Anterior cingulate cortex (tissue), 58 donors: ENCODE results near the gene FBXO10.
"Not testable (repeated sequence)": the region's sequence is repeated elsewhere in the genome, so short reads cannot be mapped to it uniquely, and the experiment has no call there.

Experiments
- DNase-seq, 58 donors: peaks; one replicate each; lab custom pipeline; 2025; lab: John Stamatoyannopoulos, UW

FBXO10 gene, protein sequence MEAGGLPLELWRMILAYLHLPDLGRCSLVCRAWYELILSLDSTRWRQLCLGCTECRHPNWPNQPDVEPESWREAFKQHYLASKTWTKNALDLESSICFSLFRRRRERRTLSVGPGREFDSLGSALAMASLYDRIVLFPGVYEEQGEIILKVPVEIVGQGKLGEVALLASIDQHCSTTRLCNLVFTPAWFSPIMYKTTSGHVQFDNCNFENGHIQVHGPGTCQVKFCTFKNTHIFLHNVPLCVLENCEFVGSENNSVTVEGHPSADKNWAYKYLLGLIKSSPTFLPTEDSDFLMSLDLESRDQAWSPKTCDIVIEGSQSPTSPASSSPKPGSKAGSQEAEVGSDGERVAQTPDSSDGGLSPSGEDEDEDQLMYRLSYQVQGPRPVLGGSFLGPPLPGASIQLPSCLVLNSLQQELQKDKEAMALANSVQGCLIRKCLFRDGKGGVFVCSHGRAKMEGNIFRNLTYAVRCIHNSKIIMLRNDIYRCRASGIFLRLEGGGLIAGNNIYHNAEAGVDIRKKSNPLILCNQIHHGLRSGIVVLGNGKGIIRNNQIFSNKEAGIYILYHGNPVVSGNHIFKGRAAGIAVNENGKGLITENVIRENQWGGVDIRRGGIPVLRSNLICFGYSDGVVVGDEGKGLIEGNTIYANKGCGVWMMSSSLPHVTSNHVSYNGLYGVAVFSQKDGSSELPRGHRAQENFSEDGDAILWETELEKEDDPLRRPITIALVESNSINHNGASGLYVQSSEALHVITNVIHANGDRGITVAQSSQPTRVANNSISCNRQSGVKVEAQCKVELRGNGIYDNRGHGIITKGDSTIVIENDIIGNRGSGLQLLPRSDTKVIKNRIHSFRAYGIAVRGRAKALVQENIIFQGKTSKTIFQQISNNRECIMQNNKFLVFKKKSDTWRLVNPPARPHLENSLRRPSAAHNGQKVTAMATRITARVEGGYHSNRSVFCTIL

DNA sequence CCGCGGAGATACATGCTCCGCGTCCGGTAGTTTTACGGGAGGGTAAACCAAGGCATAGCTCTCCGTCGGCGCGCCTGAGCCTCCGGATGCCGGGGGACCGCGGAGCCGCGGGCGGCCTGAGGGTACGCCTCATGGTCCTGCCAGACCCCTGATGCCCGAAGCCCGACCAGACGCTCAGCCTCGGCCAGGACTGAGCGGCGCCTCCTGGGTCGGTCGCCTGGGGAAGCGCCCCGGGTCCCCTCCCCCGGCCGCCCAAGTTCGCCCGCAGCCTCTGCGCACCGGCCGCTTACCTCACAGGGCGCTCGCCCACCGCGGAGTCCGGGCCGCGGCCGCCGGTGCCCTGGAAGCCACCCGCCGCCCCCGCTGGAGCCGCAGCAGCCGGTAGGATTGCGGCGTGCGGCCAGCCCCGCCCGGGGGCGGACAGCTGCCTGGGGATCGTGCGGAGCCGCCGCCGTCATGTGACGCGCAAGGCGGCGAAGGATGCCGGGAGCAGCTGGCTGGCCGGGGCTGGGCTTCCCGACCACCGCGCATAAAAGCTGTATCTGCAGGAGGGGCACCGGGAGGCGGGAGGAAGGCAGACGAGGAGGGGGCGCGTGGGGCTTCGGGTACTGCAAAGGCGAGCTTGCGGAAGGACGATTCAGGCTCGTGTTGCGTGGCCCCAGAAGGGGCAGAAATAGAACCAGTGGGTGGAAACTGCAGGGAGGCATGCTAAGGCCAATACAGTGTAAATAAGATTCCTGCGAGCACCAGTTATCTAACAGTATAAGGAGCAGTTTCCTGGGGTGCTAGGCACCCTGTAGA, at the start of gene FBXO10:
Gene FBXO10 (minus strand): TSS at position 460 of the 801 bp plus-strand sequence. CDS start 34,612 bp downstream, outside the sequence.
- DNase-seq, result peak in 56 of 58 donors; percentile 16 to 80 (median 64)

DNA sequence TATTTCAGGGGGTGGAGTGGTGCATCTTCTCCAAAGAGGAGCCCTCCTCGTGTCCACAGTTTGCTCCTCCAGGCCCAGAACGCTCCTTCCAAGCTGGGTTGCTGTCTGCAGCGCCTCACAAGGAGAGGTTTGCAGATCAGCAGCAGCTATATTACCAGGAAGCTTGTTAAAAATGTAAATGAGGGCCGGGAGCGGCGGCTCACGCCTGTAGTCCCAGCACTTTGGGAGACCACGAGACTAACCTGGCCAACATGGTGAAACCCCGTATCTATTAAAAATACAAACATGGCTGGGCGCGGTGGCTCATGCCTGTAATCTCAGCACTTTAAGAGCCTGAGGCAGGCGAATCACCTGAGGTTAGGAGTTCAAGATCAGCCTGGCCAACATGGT, 49.6 kb upstream of the FBXO10 start:
- no peak for DNase-seq

DNA sequence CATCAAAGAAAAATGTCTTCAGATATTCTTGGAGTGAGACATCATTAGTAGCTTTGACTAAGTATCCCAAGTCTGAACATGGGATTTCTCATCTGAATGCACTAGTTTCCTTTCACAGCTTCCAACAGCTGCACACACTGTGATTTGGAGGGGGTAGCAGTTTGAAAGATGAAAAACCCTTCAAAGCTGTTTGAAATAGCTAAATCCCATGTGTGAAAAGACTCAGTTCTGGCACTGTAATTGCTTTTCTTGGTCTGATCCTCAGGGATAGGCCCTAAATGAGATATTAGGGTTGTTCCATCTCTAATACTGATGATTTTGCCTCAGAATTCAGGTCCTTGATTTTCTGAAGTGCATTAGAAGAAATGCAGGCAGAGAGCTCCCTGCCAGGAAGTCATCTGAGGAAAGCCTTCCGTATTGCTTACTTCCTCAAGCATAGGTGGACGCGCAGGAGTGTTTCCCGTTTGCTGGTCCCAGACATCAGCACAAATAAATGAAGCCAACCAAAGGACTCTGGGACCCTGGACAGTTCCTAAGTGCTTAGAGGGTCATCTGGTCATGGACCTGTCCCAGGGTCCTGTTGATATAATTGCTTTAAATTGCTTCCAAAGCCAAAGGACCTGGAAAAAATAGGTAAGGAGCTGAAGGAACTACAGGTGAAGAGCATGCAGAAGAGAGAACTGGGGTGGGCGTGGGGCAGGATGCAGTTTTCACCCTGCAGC, 49.0 kb upstream of the FBXO10 start:
- DNase-seq, result no peak

DNA sequence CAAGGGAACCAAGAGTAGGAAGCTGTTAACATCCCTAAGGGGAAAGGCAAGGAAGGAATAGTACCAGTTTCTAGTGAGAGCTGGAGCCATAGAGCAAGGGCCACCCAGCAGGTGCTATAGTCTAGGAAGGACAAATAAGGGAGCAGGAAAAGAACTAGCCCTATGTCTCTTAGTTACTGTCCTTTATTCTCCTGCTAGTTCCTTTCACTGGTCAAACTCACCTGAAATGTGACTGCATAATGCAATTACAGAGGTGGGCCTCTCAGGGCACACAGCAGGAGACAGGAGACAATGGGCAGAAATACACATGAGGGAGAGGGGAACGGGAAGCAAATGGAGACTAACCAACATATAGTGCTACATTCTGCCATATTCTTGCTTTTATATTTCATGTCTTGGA, 47.9 kb upstream of the FBXO10 start:
- no peak for DNase-seq

DNA sequence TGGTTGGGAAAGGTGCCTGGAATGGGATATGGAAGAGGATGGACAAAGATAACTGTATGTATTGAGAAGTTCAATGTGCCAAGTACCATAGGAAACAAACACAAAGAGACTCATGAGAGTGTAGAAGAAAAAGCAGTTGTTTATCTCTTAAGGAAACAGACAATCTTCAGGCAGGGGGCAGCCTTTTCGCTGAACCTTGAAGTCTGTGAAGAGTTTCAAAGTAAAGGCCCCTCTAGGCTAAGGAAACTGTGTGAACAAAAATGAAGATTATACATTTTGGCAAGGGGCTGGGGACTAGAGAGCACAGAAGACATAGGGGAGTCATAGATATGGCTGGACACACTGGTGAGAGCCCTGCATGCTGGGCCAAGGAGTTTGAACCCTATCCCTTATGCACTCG, 47.1 kb upstream of the FBXO10 start:
- DNase-seq, result no peak

DNA sequence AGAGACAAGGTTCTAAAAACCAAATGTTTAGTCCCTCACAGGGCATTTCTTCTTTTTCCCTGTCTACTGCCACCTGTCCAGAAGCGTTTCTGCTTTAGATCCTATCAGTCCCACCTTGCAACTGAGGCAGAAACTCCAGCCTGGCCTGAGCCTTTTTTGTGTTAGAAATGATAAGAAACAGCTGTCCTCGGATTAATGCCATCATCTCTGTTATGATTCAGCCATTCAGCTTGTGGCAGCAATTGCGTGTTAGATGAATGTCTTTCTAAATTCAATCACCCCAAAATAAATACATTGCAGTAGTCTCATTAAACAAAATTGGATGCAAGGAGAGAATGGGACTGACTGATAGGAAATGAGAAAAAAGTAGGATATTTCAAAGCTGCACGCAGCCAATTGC, 46.3 kb upstream of the FBXO10 start:
- DNase-seq, result no peak

DNA sequence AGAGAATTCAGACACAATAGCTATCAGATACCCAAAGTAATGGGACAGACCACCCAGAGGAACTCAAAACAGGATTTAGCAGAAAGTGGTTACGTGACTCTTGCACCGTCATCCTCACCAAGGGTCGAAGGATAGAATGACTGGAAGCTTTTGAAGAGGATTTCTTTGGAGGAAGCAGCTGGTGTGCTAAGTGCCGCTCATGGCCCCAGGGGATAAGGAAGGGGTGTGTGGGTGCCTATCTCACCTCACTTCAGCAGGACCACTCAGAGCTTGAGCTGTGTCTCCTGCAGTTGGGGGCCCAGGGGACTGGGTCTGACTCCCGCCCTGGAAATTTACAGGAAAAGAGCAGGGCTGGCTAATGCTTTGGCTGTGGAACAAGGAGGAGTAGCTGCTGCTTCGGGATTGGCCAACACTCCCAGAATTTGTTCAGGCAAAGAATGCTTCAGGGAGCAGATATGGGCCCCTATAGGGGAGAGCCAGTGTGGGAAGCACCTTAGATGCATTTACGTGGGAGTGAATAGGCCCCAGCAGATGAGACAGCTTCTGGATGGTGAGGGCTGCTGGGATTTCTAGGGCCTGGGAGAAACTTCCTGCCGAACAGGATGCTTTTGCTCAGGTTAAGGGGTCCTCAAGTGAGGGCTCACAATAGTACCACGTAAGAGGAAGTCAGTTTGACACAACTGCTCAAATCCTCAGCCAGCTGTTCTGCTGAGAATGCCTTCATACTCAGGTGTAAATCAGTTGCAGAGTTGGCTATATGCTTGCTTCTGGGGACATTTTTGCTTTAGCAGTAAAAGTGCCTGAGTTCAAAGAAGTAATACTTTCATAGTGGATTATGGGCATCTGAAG, 45.3 kb upstream of the FBXO10 start:
- DNase-seq, result no peak

DNA sequence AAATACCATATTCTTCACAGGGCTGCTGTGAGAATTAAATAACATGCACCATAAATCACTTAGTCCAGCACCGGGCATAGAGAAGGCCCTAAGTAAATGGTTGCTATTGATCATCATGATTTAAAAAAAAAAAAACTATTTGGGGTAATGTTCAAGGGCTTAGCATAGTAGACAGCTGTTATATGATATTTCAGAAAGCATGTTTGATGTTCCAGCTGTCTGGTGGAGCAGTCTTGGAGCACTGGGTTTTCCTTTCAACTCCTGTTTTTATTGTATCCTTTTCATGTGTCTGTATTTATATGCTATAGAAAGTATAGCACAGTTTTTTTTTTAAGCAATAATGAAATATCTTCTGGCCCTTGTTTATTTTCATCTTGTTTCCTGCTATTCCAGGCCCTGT, 44.2 kb upstream of the FBXO10 start:
- no peak for DNase-seq

DNA sequence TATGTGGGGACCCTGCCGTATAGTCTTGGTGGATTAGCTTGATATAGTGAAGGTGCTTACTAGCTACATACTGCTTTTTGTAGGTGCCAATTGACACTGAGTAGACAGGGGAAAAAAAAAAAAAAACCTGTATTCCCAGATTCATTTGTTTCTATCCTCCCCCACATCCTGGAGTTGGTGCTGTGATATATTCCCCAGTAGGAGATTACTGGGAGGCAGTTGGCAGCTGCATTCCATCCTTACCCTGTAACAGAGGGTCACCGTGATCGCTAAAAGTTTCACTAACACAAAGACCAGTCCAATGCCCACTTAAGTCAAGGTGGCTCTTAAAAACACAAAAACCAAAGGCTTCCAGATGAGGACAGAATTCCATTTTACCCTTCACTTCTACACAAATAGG, 43.6 kb upstream of the FBXO10 start:
- DNase-seq, result no peak

DNA sequence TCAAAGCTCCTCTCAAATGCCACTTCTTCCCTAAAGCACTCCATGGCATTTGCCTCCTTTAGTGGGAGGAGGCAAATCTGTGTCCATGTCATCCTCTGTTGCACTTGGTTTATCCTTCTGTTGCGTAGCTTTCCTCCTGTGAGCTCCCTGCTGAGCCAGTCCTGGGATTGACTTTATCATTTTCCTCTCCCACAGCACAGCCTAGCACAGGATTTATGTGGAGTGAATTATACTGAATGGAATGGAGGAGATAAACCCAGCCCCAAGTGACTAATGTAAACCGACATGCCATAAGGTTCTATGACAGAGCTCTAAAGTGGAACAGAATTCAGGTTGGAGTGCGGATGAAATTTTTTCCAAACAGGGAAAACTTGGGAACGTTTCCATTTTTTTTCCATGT, 42.6 kb upstream of the FBXO10 start:
- DNase-seq, result no peak

DNA sequence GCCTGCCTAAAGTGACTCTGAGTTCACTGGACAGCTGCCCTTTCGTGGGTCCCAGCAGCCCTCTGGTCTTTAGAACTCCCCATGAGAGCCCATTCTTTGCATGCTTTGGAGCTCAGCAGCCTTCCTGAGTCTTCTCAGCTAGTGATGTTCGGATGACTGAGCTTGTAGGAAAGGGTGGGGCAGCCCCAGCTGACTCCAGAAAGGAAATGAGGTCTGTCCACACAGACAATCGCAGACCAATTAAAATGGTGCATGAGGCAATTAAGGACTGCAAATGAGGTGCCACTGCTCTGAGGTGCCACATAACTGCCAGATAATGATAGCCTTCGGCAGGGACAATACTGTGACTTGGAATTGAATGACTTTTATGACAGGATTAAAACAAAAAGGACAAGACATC, 41.7 kb upstream of the FBXO10 start:
- no peak for DNase-seq

DNA sequence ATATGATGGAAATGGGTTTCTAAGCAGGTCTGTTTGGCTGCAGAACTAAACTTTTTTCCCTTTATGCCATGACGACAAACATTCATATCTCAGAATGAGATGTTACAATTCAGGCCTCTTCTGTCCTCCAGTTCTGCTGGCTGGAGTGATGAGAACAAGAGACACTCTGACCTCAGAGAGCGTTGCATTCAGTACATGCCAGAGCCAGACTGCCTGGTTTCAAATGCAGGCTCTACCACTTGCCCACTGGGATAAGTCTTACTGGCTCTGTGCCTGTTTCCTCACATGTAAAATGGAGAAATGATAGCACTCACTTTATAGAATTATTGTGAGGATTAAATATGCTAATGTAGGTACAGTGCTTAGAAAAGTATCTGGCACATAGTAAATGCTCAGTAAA, 41.0 kb upstream of the FBXO10 start:
- DNase-seq, result no peak

DNA sequence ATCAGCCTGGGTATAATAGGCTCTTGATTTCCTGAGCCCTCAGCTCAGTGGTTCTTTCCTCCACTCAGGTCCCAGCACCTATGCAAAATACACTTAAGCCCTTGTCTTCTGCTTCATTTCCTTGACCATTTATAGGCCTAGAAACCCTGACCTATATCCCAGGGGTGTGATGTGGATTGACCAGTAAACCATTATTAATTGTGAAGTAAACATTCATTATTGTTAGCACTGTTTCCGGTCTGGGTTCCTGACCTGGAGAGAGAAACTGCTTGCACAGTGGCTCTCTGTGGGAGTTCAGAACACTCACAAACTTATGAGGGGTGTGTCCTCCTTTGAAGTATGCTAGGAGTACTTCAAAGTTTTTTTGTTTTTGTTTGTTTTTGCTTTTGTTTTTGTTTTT, 35.8 kb upstream of the FBXO10 start:
- no peak for DNase-seq

DNA sequence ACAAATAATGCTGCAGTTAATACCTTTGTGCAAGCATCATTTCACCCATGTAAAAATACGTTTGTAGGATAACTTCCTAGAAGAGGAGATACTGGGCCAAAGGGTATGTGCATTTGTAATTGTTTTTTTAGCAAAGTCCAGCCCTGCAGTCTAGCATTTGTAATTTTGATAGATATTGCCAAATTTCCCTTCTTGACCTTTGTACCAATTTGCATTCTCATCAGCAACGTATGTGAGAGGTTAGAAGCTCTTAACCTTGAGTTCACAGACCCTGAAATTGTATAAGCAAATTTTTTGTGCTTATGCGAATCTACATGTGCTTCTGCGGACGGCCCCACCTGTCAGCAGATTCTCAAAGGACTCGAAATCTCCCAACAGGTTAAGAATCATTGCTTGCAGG, 34.8 kb upstream of the FBXO10 start:
- no peak for DNase-seq

DNA sequence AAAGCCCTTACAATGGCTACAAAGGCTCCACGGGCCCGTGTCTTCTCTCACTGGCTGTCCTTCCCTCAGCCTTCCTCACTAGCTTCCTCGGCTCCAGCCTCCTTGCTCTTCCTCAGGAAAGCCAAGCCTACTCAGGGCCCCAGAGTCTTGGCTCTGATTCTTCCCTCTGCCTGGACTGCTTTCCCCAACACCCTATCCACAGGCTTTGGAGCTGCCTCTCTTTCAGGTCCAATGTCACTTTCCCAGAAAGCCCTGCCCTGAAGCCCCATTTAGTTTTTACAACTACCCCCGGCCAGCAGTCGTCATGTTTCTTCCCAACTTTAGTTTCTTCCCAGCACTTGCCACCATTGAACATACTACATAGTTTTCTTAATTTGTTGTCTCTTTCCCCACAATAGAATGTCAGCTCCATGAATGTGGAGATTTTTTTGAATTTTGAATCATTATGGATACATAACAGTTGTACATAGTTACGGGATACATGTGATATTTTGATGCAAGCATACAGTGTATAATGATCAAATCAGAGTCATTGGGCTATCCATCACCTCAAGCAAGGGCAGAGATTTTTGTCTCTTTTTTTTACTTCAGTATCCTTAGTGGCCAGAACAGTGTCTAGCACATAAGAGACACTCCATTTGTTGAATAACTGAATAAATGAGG, 33.7 kb upstream of the FBXO10 start:
- no peak for DNase-seq

DNA sequence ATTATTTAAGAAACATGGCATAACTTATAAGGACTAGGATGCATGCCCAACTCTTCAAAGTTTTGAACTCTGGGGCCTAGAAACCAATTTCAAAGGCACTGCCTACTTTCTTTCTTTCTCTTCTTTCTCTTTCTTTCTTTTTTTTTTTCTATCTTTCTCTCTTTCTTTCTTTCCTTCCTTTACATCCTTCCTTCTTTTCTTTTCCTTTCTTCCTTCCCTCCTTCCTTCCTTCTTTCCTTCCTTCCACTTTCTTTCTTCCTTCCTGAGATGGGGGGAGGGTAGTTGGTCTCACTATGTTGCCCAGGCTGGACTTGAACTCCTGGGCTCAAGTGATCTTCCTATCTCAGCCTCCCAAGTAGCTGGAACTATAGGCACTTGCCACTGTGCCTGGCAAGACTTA, 32.1 kb upstream of the FBXO10 start:
- DNase-seq, result no peak

DNA sequence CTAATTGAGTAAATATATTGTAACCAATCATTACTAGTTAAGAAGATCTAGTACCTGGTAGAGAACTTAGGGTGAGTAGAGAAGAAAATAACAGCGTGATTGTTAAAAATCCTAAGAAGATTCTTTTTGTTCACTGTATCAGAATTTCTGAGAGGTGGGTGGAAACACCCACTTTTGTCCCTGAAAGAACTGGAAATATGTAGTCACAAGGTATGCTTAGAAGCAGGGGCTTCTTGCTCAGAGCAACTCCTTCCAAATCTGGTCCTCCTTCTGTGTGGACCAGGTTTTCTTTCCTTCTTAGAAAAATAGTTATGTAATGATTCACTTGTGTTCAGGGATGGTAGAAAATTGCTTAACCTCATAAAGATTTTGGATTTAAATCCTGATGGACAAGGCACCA, 28.1 kb upstream of the FBXO10 start:
- DNase-seq, result no peak

DNA sequence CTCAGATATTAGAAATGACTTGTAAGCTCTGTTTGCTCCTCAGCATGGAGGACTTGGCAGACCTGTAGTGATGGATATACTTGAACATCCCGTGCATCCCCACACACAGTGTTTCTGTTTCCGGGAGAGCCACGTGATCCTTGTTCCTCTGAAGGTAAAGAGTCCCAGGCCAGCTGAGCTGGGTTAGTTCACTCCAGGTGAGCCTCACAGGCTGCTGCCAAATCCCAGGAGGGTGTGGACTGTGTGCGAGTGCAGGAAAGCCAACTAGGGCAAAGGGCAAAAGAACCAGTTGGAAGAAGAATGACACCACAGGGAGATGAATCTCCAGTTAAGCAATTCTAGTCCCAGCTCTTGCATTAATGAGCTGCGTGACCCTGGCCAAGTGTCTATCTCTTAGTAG, 26.6 kb upstream of the FBXO10 start:
- no peak for DNase-seq

DNA sequence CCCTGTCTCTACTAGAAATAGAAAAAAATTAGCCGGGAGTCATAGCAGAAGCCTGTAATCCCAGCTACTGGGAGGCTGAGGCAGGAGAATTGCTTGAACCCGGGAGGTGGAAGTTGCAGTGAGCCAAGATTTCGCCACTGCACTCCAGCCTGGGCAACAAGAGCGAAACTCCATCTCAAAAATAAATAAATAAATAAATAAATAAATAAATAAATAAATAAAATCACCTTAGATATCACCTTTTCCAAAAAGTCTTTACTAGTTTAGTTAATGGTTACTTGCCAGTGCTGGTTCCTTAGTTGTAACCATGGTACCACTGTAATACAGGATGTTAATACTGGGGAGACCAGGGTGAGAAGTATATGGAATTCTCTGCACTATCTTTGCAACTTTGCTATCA, 25.9 kb upstream of the FBXO10 start:
- not testable (repeated sequence) for DNase-seq
